SJCRH30 (cell line): ENCODE results near the gene CNIH4. TPM values are rescaled to one million over a fixed set of nuclear protein-coding genes. Genes with fewer than 3 reads are reported as not detected.
"Not testable (repeated sequence)": the region's sequence is repeated elsewhere in the genome, so short reads cannot be mapped to it uniquely, and the experiment has no call there.

ENCODE experiments used
- DNase-seq, 2 experiments: peaks; one replicate each; pipeline ENCODE4 v3.0.0-alpha.2; 2015 to 2020
- H3K27ac ChIP-seq: fragments of 250-450 bp; sonication (Bioruptor Pico); 2 replicates; pipeline ENCODE4 v1.5.1; 2020; ENCODE audit warnings: mild to moderate bottlenecking, moderate library complexity
- H3K27me3 ChIP-seq: fragments of 250-450 bp; sonication (Bioruptor Pico); 2 replicates; pipeline ENCODE4 v1.5.1; 2020; ENCODE audit warnings: mild to moderate bottlenecking, moderate library complexity
- H3K36me3 ChIP-seq: fragments of 250-450 bp; sonication (Bioruptor Pico); 2 replicates; pipeline ENCODE4 v1.5.1; 2020; ENCODE audit warnings: mild to moderate bottlenecking, moderate library complexity
- H3K4me1 ChIP-seq: fragments of 250-450 bp; sonication (Bioruptor Pico); 2 replicates; pipeline ENCODE4 v1.5.1; 2020; ENCODE audit warnings: mild to moderate bottlenecking, moderate library complexity
- H3K4me3 ChIP-seq: fragments of 250-450 bp; sonication (Bioruptor Pico); 2 replicates; pipeline ENCODE4 v1.5.1; 2020; ENCODE audit warnings: mild to moderate bottlenecking, moderate library complexity
- H3K9me3 ChIP-seq: fragments of 250-450 bp; sonication (Bioruptor Pico); replicated peaks from 2 replicates; pipeline ENCODE4 v1.5.1; 2020; ENCODE audit warnings: mild to moderate bottlenecking, moderate library complexity
- total RNA-seq: library from RNA; depleted of rRNA; stranded (reverse); fragments of >200 nt; shearing (Covaris generic); gene quantifications from 2 replicates; pipeline ENCODE4 v1.2.3, GENCODE V29; 2014; rRNA removed

CNIH4 gene
- total RNA-seq, 1 experiment from 2014 or later, result 87.5 TPM

GRCh38 chr1:224404916-224405603 lies 48.4 kb downstream of the CNIH4 start:
- no peak overlapping the region for H3K27ac ChIP-seq
- no peak for DNase-seq
- H3K4me3 ChIP-seq, result no peak overlapping the region
- H3K9me3 ChIP-seq, result no peaks in the 10 kb centered on the region
- no peaks in the 10 kb centered on the region for H3K27me3 ChIP-seq
- H3K4me1 ChIP-seq, result no peaks in the 10 kb centered on the region
- H3K36me3 ChIP-seq, result peaks cover 94% of the 10 kb centered on the region

- H3K4me3 ChIP-seq, result no peak overlapping the region
- no peak for DNase-seq
- H3K36me3 ChIP-seq, result peaks cover 93% of the 10 kb centered on the region
- H3K27ac ChIP-seq, result no peak overlapping the region
- H3K4me1 ChIP-seq, result no peaks in the 10 kb centered on the region
- H3K9me3 ChIP-seq, result no peaks in the 10 kb centered on the region
- no peaks in the 10 kb centered on the region for H3K27me3 ChIP-seq
These were observed 48.9 kb downstream of the CNIH4 start for GRCh38 chr1:224405604-224405970.

- H3K36me3 ChIP-seq, result peaks cover 93% of the 10 kb centered on the region
- no peaks in the 10 kb centered on the region for H3K27me3 ChIP-seq
- no peak overlapping the region for H3K4me3 ChIP-seq
- no peak overlapping the region for H3K27ac ChIP-seq
- no peak for DNase-seq
- no peaks in the 10 kb centered on the region for H3K9me3 ChIP-seq
- H3K4me1 ChIP-seq, result no peaks in the 10 kb centered on the region
These were observed 49.5 kb downstream of the CNIH4 start for GRCh38 chr1:224406216-224406615.

GRCh38 chr1:224407571-224408293 lies 51.1 kb downstream of the CNIH4 start:
- Histone ChIP-seq H3K27me3 (no peaks in the 10 kb centered on the region), H3K27ac (no peak overlapping the region), H3K4me1 (no peaks in the 10 kb centered on the region), H3K9me3 (no peaks in the 10 kb centered on the region), H3K36me3 (peaks cover 86% of the 10 kb centered on the region), H3K4me3 (no peak overlapping the region)
- no peak for DNase-seq

GRCh38 chr1:224408294-224408590 lies 51.6 kb downstream of the CNIH4 start:
- Histone ChIP-seq H3K36me3 (peaks cover 84% of the 10 kb centered on the region), H3K27me3 (no peaks in the 10 kb centered on the region), H3K4me1 (no peaks in the 10 kb centered on the region), H3K4me3 (no peak overlapping the region), H3K27ac (no peak overlapping the region), H3K9me3 (no peaks in the 10 kb centered on the region)
- no peak for DNase-seq

- H3K4me3 ChIP-seq, result no peak overlapping the region
- no peak overlapping the region for H3K27ac ChIP-seq
- H3K27me3 ChIP-seq, result no peaks in the 10 kb centered on the region
- DNase-seq, result no peak
- H3K36me3 ChIP-seq, result peaks cover 66% of the 10 kb centered on the region
- H3K9me3 ChIP-seq, result no peaks in the 10 kb centered on the region
- no peaks in the 10 kb centered on the region for H3K4me1 ChIP-seq
These were observed 55.1 kb downstream of the CNIH4 start for GRCh38 chr1:224411766-224412165.

- DNase-seq, result no peak
- no peak overlapping the region for H3K27ac ChIP-seq
- peaks cover 91% of the 10 kb centered on the region for H3K36me3 ChIP-seq
- no peak overlapping the region for H3K4me3 ChIP-seq
- H3K27me3 ChIP-seq, result no peaks in the 10 kb centered on the region
- H3K9me3 ChIP-seq, result no peaks in the 10 kb centered on the region
- no peaks in the 10 kb centered on the region for H3K4me1 ChIP-seq
These were observed 63.4 kb downstream of the CNIH4 start for GRCh38 chr1:224420106-224420505.

- H3K36me3 ChIP-seq, result peaks cover 86% of the 10 kb centered on the region
These were observed 68.7 kb downstream of the CNIH4 start for GRCh38 chr1:224425279-224425884.

GRCh38 chr1:224426869-224427268 lies 70.2 kb downstream of the CNIH4 start:
- H3K9me3 ChIP-seq, DNase-seq, H3K27ac ChIP-seq, H3K27me3 ChIP-seq, H3K4me3 ChIP-seq: not testable (repeated sequence)
- H3K36me3 ChIP-seq, result peaks cover 86% of the 10 kb centered on the region
- H3K4me1 ChIP-seq, result peaks cover 18% of the 10 kb centered on the region

More at GRCh38 chr1:224425279-224425884, 68.7 kb downstream of the CNIH4 start:
- no peaks in the 10 kb centered on the region for H3K9me3 ChIP-seq
- H3K4me1 ChIP-seq, result peaks cover 3% of the 10 kb centered on the region
- no peaks in the 10 kb centered on the region for H3K27me3 ChIP-seq
- H3K4me3 ChIP-seq, result no peak overlapping the region
- DNase-seq, result no peak
- no peak overlapping the region for H3K27ac ChIP-seq

- peaks cover 19% of the 10 kb centered on the region for H3K4me1 ChIP-seq
- H3K9me3 ChIP-seq, result no peaks in the 10 kb centered on the region
- DNase-seq, result no peak
- no peak overlapping the region for H3K4me3 ChIP-seq
- H3K27ac ChIP-seq, result no peak overlapping the region
- H3K36me3 ChIP-seq, result peaks cover 82% of the 10 kb centered on the region
- no peaks in the 10 kb centered on the region for H3K27me3 ChIP-seq
These were observed 70.7 kb downstream of the CNIH4 start for GRCh38 chr1:224427346-224427745.

GRCh38 chr1:224428713-224429112 lies 72.0 kb downstream of the CNIH4 start:
- H3K36me3 ChIP-seq, result peaks cover 68% of the 10 kb centered on the region
- not testable (repeated sequence) for H3K27me3 ChIP-seq, H3K27ac ChIP-seq, DNase-seq, H3K9me3 ChIP-seq, H3K4me3 ChIP-seq
- peaks cover 19% of the 10 kb centered on the region for H3K4me1 ChIP-seq

Other genes starting within 250 kb of the CNIH4 start
- 21.2 and 25.3 TPM in 2 replicates for gene FBXO28, start 242.8 kb upstream of the CNIH4 start, total RNA-seq
- gene DEGS1, start 173.6 kb upstream of the CNIH4 start, total RNA-seq, result 86.4 and 92.2 TPM in 2 replicates
- 35.9 and 49.3 TPM in 2 replicates for gene NVL, start 26.7 kb upstream of the CNIH4 start, total RNA-seq
- 40.0 and 41.4 TPM in 2 replicates for gene WDR26, start 77.9 kb downstream of the CNIH4 start, total RNA-seq